K562 (cell line): ENCODE results near the gene GNAZ. TPM values are rescaled to one million over a fixed set of nuclear protein-coding genes. Genes with fewer than 3 reads are reported as not detected.

Source experiments
- ATAC-seq: fragments of 200-7000 bp; cut with Tn5 transposase; 3 replicates; pipeline ENCODE4 v1.9.1; 2020; ENCODE audit warnings: moderate library complexity
- BruUV-seq: library from RNA; stranded (reverse); fragments of 400-500 nt; replicated peaks from 2 replicates; lab custom pipeline; 2021; lab: Mats Ljungman, UMichigan
- CTCF ChIA-PET: fragments of 300-600 bp; formaldehyde crosslinking; extraction: SDS; loops from one replicate; lab custom pipeline; 2021; ENCODE audit warnings: low intra/inter-chr PET ratio; lab: Yijun Ruan, JAX
- POLR2A ChIA-PET: fragments of 300-600, 350-650 bp; sonication (Branson Sonifier 250); formaldehyde crosslinking; extraction: SDS; loops from one replicate; lab custom pipeline; 2021; ENCODE audit warnings: antibody characterized with exemption, inconsistent platforms; lab: Yijun Ruan, JAX
- DNase-seq, 4 experiments: peaks; one replicate each; pipeline versions ENCODE4 v3.0.0 to v3.0.0-alpha.2; 2011 to 2018; ENCODE audit warnings: low spot score in 3 of 4, mixed read lengths in 3 of 4; ENCODE audit errors: extremely low read depth in 1 of 4
- FAIRE-seq: peaks from 2 replicates; lab custom pipeline; 2011; peaks lifted over from hg19 to GRCh38; lab: Jason Lieb, UNC
- H2AFZ ChIP-seq: 2 replicates; pipeline ENCODE4 v1.6.0; 2011; ENCODE audit warnings: low read depth, low read length, control low read depth, inconsistent platforms
- H3K27ac ChIP-seq: fragments of 200-600 bp; 3 replicates; pipeline ENCODE4 v1.8.0; 2011; ENCODE audit warnings: low read depth, mild to moderate bottlenecking, control low read depth, inconsistent platforms, low read length, moderate library complexity, mixed read lengths; ENCODE audit errors: extremely low read depth
- H3K27me3 ChIP-seq, 2 experiments: fragments of 300-600 bp in 1 of 2; 2 replicates in 1 of 2; 3 replicates in 1 of 2; pipeline versions ENCODE4 v1.6.0 to v1.8.0; 2011; ENCODE audit warnings: inconsistent platforms in 2 of 2, low read length in 2 of 2, mild to moderate bottlenecking in 1 of 2, mixed read lengths in 1 of 2, moderate library complexity in 1 of 2; ENCODE audit not compliant: control insufficient read depth in 2 of 2, insufficient read depth in 2 of 2
- H3K36me3 ChIP-seq: fragments of 300-600 bp; 3 replicates; pipeline ENCODE4 v1.8.0; 2011; ENCODE audit warnings: mild to moderate bottlenecking, low read length, inconsistent platforms; ENCODE audit not compliant: control insufficient read depth, insufficient read depth
- H3K4me1 ChIP-seq, 2 experiments: fragments of 200-600 bp in 1 of 2; replicated peaks in 1 of 2; 2 replicates in 1 of 2; 3 replicates in 1 of 2; pipeline versions ENCODE4 v1.5.1 to v1.8.0; 2011; ENCODE audit warnings: inconsistent platforms in 2 of 2, low read length in 2 of 2, mild to moderate bottlenecking in 1 of 2, mixed read lengths in 1 of 2, moderate library complexity in 1 of 2; ENCODE audit not compliant: control insufficient read depth in 2 of 2, insufficient read depth in 2 of 2
- H3K4me2 ChIP-seq: 2 replicates; pipeline ENCODE4 v1.6.1; 2011; ENCODE audit warnings: low read length, control low read depth, inconsistent platforms, mixed read lengths; ENCODE audit not compliant: insufficient read depth
- H3K4me3 ChIP-seq: fragments of 200-600 bp; sonication (generic), shearing (Covaris generic); 2 replicates; pipeline ENCODE4 v1.5.1; 2016; ENCODE audit warnings: control low read depth, inconsistent platforms
- H3K79me2 ChIP-seq: fragments of 200-600 bp; 3 replicates; pipeline ENCODE4 v1.8.0; 2011; ENCODE audit warnings: low read length, inconsistent platforms; ENCODE audit not compliant: control insufficient read depth, insufficient read depth
- H3K9ac ChIP-seq, 2 experiments: 2 replicates each; pipeline versions ENCODE4 v1.6.0 to v1.6.1; 2011; ENCODE audit warnings: low read depth in 2 of 2, low read length in 2 of 2, control low read depth in 1 of 2, inconsistent platforms in 1 of 2, mild to moderate bottlenecking in 1 of 2, mixed read lengths in 1 of 2; ENCODE audit not compliant: insufficient read depth in 1 of 2
- H3K9me1 ChIP-seq: one replicate; pipeline ENCODE4 v1.6.0; 2011; ENCODE audit warnings: inconsistent platforms, mild to moderate bottlenecking, low read length, moderate library complexity; ENCODE audit not compliant: control insufficient read depth, insufficient read depth
- H3K9me3 ChIP-seq: replicated peaks from 2 replicates; pipeline ENCODE4 v1.5.1; 2011; ENCODE audit warnings: low read depth, low read length, inconsistent platforms; ENCODE audit not compliant: control insufficient read depth, insufficient read depth
- H4K20me1 ChIP-seq: replicated peaks from 2 replicates; pipeline ENCODE4 v1.6.1; 2011; ENCODE audit warnings: low read length, inconsistent platforms, mixed read lengths; ENCODE audit not compliant: control insufficient read depth, insufficient read depth
- BDP1 ChIP-seq: IDR thresholded peaks from 3 replicates; pipeline ENCODE4 v1.6.1; 2011; ENCODE audit not compliant: insufficient read length, insufficient read depth
- HSF4 ChIP-seq: fragments of 250-450 bp; sonication (Bioruptor Pico); IDR thresholded peaks from 2 replicates; pipeline ENCODE4 v2.1.2; 2022; ENCODE audit warnings: mild to moderate bottlenecking, moderate library complexity, borderline replicate concordance
- IFI16 ChIP-seq: fragments of 250-450 bp; sonication (Bioruptor Pico); IDR thresholded peaks from 2 replicates; pipeline ENCODE4 v2.1.2; 2022; ENCODE audit warnings: mild to moderate bottlenecking, inconsistent platforms
- PBX2 ChIP-seq, 2 experiments: IDR thresholded peaks in 1 of 2; conservative IDR thresholded peaks in 1 of 2; 2 replicates each; pipeline ENCODE4 v1.6.1; 2016; ENCODE audit warnings: low read depth in 2 of 2, mild to moderate bottlenecking in 1 of 2, missing compliant biosample characterization in 1 of 2, missing genetic modification characterization in 1 of 2, moderate library complexity in 1 of 2
- PRPF4 ChIP-seq: fragments of 200-400 bp; formaldehyde crosslinking; IDR thresholded peaks from one replicate; pipeline ENCODE4 v1.6.1; 2017; ENCODE audit warnings: low read length, low read depth, mild to moderate bottlenecking; ENCODE audit not compliant: insufficient read depth, poor library complexity, severe bottlenecking
- TOE1 ChIP-seq, 2 experiments: fragments of 450-650 bp in 1 of 2; sonication (generic) in 1 of 2; formaldehyde crosslinking in 1 of 2; IDR thresholded peaks; 2 replicates each; pipeline versions ENCODE4 v1.7.1 to v1.8.0; 2016 to 2022; ENCODE audit warnings: borderline replicate concordance in 2 of 2, mild to moderate bottlenecking in 2 of 2, antibody characterized with exemption in 1 of 2, inconsistent platforms in 1 of 2, low read depth in 1 of 2, missing genetic modification reagents in 1 of 2, moderate library complexity in 1 of 2
- ZNF785 ChIP-seq: fragments of 250-450 bp; sonication (Bioruptor Pico); IDR thresholded peaks from 2 replicates; pipeline ENCODE4 v1.4.0; 2020; ENCODE audit warnings: mild to moderate bottlenecking
- WGBS: fragments of 100-300 bp; shearing (Covaris generic); methylation state at CpG from one replicate; pipeline ENCODE4 v1.1.6; 2016; ENCODE audit warnings: low coverage, mixed read lengths; ENCODE audit not compliant: insufficient coverage; ENCODE audit errors: missing lambda C conversion rate; 5-methylcytosine and 5-hydroxymethylcytosine counted together
- in situ Hi-C: fragments of 300-500 bp; cut with MboI; formaldehyde crosslinking; loops from 4 replicates; pipeline ENCODE4 v1.15.0; 2018; ENCODE audit warnings: inconsistent platforms, mixed read lengths
- intact Hi-C: fragments of 100-400 bp; cut with micrococcal nuclease; formaldehyde crosslinking; loops from 2 replicates; pipeline ENCODE4 v1.14.2; 2022
- polyA plus RNA-seq, 8 experiments: library from polyadenylated mRNA; depleted of rRNA in 4 of 8; stranded (reverse) in 5 of 8; unstranded in 3 of 8; fragments of >200 nt; fragmentation: Nextera tagmentation in 2 of 8; fragmentation: Illumina TruSeq in 1 of 8; extraction: Ambion mirVana in 2 of 8; extraction: Trizol in 1 of 8; gene quantifications; 2 replicates each; pipeline versions ENCODE4 v1.2.1 to v1.2.3, GENCODE V29; 2011 to 2014; ENCODE audit warnings: inconsistent platforms in 1 of 8, missing spikeins in 1 of 8
- total RNA-seq, 7 experiments: library from RNA; depleted of rRNA in 6 of 7; stranded (reverse); fragments of >200 nt in 6 of 7; fragmentation: Illumina TruSeq in 2 of 7; extraction: Trizol in 2 of 7; gene quantifications; 2 replicates each; pipeline versions ENCODE4 v1.2.1 to v1.2.3, GENCODE V29; 2011 to 2021; ENCODE audit warnings: low replicate concordance in 1 of 7
- TF ChIP-seq, protein P1 (sequence below): sonication (generic); formaldehyde crosslinking; IDR thresholded peaks from 2 replicates; pipeline ENCODE4 v1.5.0; 2020; ENCODE audit warnings: missing genetic modification reagents
- TF ChIP-seq, protein P2 (sequence below): fragments of 200-400 bp; formaldehyde crosslinking; IDR thresholded peaks from 2 replicates; pipeline ENCODE4 v1.6.1; 2017; ENCODE audit warnings: mild to moderate bottlenecking, low read depth, low read length, moderate library complexity
- TF ChIP-seq, protein P3 (sequence below): fragments of 450-650 bp; IDR thresholded peaks from 2 replicates; pipeline ENCODE4 v1.6.1; 2016; ENCODE audit warnings: low read depth, mild to moderate bottlenecking, moderate library complexity
- TF ChIP-seq, protein P4 (sequence below), 2 experiments: fragments of 200-800 bp in 1 of 2; sonication (Bioruptor generic) in 1 of 2; sonication (generic) in 1 of 2; formaldehyde crosslinking in 1 of 2; IDR thresholded peaks in 1 of 2; conservative IDR thresholded peaks in 1 of 2; 2 replicates each; pipeline versions ENCODE4 v1.5.0 to v1.6.1; 2016 to 2020; ENCODE audit warnings: missing compliant biosample characterization in 1 of 2, missing genetic modification characterization in 1 of 2, missing genetic modification reagents in 1 of 2

The GNAZ gene
- total and polyA plus RNA-seq, 9 of the 15 experiments (the other 6 are each of a cell fraction or from before 2014, with no cell fraction given) = 0.04 to 0.22 (median 0.13) TPM; not detected in 3

DNA sequence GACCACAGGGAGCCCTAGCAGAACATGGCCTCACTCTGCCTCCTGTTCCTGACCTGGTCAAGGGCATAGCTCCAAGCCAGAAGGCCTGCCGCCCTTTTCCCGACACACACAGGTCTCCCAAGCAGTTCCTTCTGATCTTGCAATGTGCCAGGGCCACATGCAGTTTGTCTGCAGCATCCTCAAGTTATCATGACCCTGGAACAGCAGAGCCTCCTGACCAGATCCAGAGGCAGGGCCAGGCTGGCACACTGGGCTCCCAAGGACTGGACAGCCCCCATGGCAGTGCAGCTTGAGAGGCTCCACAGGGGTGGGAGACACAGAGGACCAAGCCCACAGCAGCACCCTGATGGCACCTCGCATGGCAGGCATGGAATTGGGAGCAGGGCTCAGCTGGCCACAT is 31.2 kb downstream of the GNAZ start:
- WGBS = 1% methylated on average over 3 of the region's 3 CpGs
- ATAC-seq (no peak), FAIRE-seq (no peak), DNase-seq (no peak)
- Histone ChIP-seq H3K27me3 (peaks cover 93 to 100% of the 10 kb centered on the region in 2 experiments), H3K79me2 (no peaks in the 10 kb centered on the region), H3K9me1 (peaks cover 8% of the 10 kb centered on the region), H3K4me2 (no peak overlapping the region), H3K4me1 (peaks cover 0 to 35% of the 10 kb centered on the region in 2 experiments; a peak in 3 of 5 replicates), H3K4me3 (no peak overlapping the region), H3K9ac (peak overlapping the region in 1 of 2 experiments; percentile 34; a peak in 2 of 4 replicates), H3K36me3 (no peaks in the 10 kb centered on the region), H4K20me1 (peaks cover 99% of the 10 kb centered on the region), H3K27ac (no peak overlapping the region), H3K9me3 (no peaks in the 10 kb centered on the region), H2AFZ (no peak overlapping the region)
- POLR2A ChIA-PET = interaction anchor here (0.5 to 19.9 kb wide), 8 partner anchors 14 to 407 kb away, joined by 3 to 414 read pairs (median 4); partner anchors contain the start of gene RAB36
- in situ Hi-C loops (no loop called here), intact Hi-C loops (no loop called here)
- BruUV-seq = no TSS peak
- CTCF ChIA-PET = interaction anchor here (0.7 kb wide), 1 partner anchor 142 kb away, joined by 3 read pairs; no protein-coding TSS in a partner anchor
- TF ChIP-seq, protein P1, sequence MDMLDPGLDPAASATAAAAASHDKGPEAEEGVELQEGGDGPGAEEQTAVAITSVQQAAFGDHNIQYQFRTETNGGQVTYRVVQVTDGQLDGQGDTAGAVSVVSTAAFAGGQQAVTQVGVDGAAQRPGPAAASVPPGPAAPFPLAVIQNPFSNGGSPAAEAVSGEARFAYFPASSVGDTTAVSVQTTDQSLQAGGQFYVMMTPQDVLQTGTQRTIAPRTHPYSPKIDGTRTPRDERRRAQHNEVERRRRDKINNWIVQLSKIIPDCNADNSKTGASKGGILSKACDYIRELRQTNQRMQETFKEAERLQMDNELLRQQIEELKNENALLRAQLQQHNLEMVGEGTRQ = 0 out of 2 replicates have a peak, but pooled peaks have one; percentile 15
- TF ChIP-seq IFI16 (CRISPR knock-in tag) = no peak
- TF ChIP-seq TOE1 (IDR thresholded peaks at IDR 0.05; ENCODE audit: borderline replicate concordance) = no peak
- no peak for TF ChIP-seq TOE1 (CRISPR knock-in tag; IDR thresholded peaks at IDR 0.05; ENCODE audit: borderline replicate concordance, low read depth)
- no peak for TF ChIP-seq PRPF4
- no peak for TF ChIP-seq ZNF785 (CRISPR knock-in tag)
- TF ChIP-seq, protein P2, sequence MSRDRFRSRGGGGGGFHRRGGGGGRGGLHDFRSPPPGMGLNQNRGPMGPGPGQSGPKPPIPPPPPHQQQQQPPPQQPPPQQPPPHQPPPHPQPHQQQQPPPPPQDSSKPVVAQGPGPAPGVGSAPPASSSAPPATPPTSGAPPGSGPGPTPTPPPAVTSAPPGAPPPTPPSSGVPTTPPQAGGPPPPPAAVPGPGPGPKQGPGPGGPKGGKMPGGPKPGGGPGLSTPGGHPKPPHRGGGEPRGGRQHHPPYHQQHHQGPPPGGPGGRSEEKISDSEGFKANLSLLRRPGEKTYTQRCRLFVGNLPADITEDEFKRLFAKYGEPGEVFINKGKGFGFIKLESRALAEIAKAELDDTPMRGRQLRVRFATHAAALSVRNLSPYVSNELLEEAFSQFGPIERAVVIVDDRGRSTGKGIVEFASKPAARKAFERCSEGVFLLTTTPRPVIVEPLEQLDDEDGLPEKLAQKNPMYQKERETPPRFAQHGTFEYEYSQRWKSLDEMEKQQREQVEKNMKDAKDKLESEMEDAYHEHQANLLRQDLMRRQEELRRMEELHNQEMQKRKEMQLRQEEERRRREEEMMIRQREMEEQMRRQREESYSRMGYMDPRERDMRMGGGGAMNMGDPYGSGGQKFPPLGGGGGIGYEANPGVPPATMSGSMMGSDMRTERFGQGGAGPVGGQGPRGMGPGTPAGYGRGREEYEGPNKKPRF = no peak
- no peak for TF ChIP-seq HSF4
- TF ChIP-seq, protein P3, sequence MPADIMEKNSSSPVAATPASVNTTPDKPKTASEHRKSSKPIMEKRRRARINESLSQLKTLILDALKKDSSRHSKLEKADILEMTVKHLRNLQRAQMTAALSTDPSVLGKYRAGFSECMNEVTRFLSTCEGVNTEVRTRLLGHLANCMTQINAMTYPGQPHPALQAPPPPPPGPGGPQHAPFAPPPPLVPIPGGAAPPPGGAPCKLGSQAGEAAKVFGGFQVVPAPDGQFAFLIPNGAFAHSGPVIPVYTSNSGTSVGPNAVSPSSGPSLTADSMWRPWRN = no peak
- TF ChIP-seq PBX2 (CRISPR knock-in tag; IDR thresholded peaks at IDR 0.05; ENCODE audit: low read depth) = peak; percentile 29
- TF ChIP-seq PBX2 (tag; conservative IDR thresholded peaks at IDR 0.05; ENCODE audit: low read depth) = no peak
- TF ChIP-seq, protein P4, sequence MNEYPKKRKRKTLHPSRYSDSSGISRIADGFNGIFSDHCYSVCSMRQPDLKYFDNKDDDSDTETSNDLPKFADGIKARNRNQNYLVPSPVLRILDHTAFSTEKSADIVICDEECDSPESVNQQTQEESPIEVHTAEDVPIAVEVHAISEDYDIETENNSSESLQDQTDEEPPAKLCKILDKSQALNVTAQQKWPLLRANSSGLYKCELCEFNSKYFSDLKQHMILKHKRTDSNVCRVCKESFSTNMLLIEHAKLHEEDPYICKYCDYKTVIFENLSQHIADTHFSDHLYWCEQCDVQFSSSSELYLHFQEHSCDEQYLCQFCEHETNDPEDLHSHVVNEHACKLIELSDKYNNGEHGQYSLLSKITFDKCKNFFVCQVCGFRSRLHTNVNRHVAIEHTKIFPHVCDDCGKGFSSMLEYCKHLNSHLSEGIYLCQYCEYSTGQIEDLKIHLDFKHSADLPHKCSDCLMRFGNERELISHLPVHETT (CRISPR knock-in tag; conservative IDR thresholded peaks at IDR 0.05 in 1 of 2, IDR thresholded peaks at IDR 0.05 in 1 of 2) = peak in 1 of 2 experiments; percentile 47; a peak in 1 of 4 replicates
- TF ChIP-seq BDP1 = no peak
